ENCODE measurements around the gene ADCK2.
"Not testable (repeated sequence)": the region's sequence is repeated elsewhere in the genome, so short reads cannot be mapped to it uniquely, and the experiment has no call there.

ADCK2 gene

DNA sequence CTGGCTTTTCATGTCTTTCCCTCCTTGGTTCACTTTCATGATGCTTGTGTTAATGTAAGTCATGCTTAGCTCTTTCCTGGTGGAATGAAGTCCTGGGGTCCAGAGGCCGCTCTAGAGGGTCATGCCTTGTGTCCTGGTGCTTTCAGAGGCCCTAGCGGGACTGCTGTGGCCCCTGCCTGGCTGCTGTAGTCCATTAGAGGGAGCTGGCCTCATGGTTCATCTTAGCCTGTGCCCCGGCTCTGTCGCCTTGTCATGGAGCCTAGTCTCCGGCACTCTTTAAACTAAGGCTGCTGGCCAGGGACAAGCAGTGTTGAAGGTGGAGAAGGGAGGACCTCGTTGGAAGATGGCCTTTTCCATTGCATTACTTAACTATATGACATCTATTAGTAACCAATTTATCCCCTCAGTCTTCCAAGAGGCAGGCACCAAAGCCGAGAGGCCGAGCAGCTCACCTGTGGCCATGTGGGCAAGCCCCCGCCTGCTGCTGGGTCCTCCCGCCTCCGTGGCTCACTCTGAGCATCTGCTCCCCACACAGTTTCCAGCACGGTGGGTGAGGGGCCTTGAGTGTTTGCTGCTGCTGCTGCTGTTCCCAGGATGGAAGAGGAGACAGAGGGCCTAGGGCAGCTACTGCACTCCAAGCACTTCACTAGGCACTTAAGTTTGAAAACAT is 18.8 kb downstream of the ADCK2 start:
- no peak overlapping the region for H3K9ac ChIP-seq (ENCODE audit: low read length)
- H3K27me3 ChIP-seq (ENCODE audit: low read depth, low read length), result no peaks in the 10 kb centered on the region
- no peak for TF ChIP-seq EZH2phosphoT487 (IDR thresholded peaks at IDR 0.05; ENCODE audit: low read depth)
- TF ChIP-seq, protein P1, sequence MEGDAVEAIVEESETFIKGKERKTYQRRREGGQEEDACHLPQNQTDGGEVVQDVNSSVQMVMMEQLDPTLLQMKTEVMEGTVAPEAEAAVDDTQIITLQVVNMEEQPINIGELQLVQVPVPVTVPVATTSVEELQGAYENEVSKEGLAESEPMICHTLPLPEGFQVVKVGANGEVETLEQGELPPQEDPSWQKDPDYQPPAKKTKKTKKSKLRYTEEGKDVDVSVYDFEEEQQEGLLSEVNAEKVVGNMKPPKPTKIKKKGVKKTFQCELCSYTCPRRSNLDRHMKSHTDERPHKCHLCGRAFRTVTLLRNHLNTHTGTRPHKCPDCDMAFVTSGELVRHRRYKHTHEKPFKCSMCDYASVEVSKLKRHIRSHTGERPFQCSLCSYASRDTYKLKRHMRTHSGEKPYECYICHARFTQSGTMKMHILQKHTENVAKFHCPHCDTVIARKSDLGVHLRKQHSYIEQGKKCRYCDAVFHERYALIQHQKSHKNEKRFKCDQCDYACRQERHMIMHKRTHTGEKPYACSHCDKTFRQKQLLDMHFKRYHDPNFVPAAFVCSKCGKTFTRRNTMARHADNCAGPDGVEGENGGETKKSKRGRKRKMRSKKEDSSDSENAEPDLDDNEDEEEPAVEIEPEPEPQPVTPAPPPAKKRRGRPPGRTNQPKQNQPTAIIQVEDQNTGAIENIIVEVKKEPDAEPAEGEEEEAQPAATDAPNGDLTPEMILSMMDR (IDR thresholded peaks at IDR 0.05; ENCODE audit: low read depth, low read length), result no peak
- no peak overlapping the region for H3K4me3 ChIP-seq (ENCODE audit: low read length)
- peaks cover 2% of the 10 kb centered on the region for H3K36me3 ChIP-seq (replicated peaks; ENCODE audit: low read depth, low read length)
- H3K4me2 ChIP-seq (ENCODE audit: low read length), result no peak overlapping the region
- H4K20me1 ChIP-seq (ENCODE audit: insufficient read depth, low read length), result no peaks in the 10 kb centered on the region
- peaks cover 4% of the 10 kb centered on the region; the same call in 1 of the 2 replicates for H3K4me1 ChIP-seq (ENCODE audit: low read length)
- H2AFZ ChIP-seq (ENCODE audit: low read depth, low read length), result no peak overlapping the region
- no peak overlapping the region for H3K27ac ChIP-seq (ENCODE audit: low read length)
- no peaks in the 10 kb centered on the region for H3K9me3 ChIP-seq (ENCODE audit: insufficient read depth, low read length)
- H3K79me2 ChIP-seq (ENCODE audit: low read length), result no peaks in the 10 kb centered on the region

DNA sequence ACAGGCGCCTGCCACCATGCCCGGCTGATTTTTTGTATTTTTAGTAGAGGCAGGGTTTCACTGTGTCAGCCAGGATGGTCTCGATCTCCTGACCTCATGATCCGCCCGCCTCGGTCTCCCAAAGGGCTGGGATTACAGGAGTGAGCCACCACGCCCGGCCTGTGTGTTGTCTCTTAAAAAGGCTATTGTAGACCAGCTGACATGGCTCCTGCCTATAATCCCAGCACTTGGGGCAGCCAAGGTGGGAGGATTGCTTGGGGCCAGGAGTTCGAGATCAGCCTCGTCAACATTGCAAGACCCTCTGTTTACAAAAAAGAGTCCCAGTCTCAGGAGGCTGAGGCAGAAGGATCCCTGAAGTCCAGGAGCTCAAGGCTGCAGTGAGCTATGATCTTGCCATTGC is 21.1 kb downstream of the ADCK2 start:
- not testable (repeated sequence) for H4K20me1 ChIP-seq (ENCODE audit: insufficient read depth, low read length); H3K9ac ChIP-seq (ENCODE audit: low read length); H3K36me3 ChIP-seq (replicated peaks; ENCODE audit: low read depth, low read length)

DNA sequence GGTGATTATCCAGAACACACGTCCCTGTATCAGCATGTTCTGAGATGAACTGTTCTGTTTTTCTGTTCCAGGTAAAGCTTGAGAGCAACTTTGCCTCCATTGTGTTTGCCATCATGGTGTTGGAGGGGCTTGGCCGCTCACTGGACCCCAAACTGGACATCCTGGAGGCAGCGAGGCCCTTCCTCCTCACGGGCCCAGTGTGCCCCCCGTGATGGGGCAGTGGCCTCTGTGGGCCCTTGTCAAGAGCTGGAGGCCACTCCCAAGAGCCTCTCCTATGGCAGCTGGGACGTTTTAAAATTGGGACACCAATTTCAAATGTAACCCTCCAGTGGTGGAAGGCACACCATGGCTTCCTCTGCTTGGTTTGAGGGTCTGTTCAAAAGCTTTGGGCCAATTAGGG is 21.8 kb downstream of the ADCK2 start:
- Histone ChIP-seq H3K4me2 (ENCODE audit: low read length) (no peak overlapping the region), H3K4me1 (ENCODE audit: low read length) (peaks cover 12% of the 10 kb centered on the region), H3K27ac (ENCODE audit: low read length) (no peak overlapping the region), H3K9ac (ENCODE audit: low read length) (no peak overlapping the region), H4K20me1 (ENCODE audit: insufficient read depth, low read length) (peaks cover 6% of the 10 kb centered on the region; the same call in 1 of the 2 replicates), H3K79me2 (ENCODE audit: low read length) (peaks cover 26% of the 10 kb centered on the region), H3K27me3 (ENCODE audit: low read depth, low read length) (no peaks in the 10 kb centered on the region), H3K36me3 (replicated peaks; ENCODE audit: low read depth, low read length) (no peaks in the 10 kb centered on the region), H3K4me3 (ENCODE audit: low read length) (no peak overlapping the region), H3K9me3 (ENCODE audit: insufficient read depth, low read length) (no peaks in the 10 kb centered on the region), H2AFZ (ENCODE audit: low read depth, low read length) (no peak overlapping the region)
- TF ChIP-seq EZH2phosphoT487 (IDR thresholded peaks at IDR 0.05; ENCODE audit: low read depth), result no peak
- TF ChIP-seq, protein P1 (IDR thresholded peaks at IDR 0.05; ENCODE audit: low read depth, low read length), result no peak

More for the DNA sequence above, 21.1 kb downstream of the ADCK2 start:
- H3K9me3 ChIP-seq (ENCODE audit: insufficient read depth, low read length); H2AFZ ChIP-seq (ENCODE audit: low read depth, low read length); H3K4me2 ChIP-seq (ENCODE audit: low read length); H3K4me3 ChIP-seq (ENCODE audit: low read length); H3K27ac ChIP-seq (ENCODE audit: low read length); H3K27me3 ChIP-seq (ENCODE audit: low read depth, low read length): not testable (repeated sequence)
- peaks cover 20% of the 10 kb centered on the region for H3K79me2 ChIP-seq (ENCODE audit: low read length)
- H3K4me1 ChIP-seq (ENCODE audit: low read length), result peaks cover 12% of the 10 kb centered on the region

- Histone ChIP-seq H3K36me3 (replicated peaks; ENCODE audit: low read depth, low read length) (no peaks in the 10 kb centered on the region), H3K4me2 (ENCODE audit: low read length) (no peak overlapping the region), H3K9ac (ENCODE audit: low read length) (no peak overlapping the region), H3K4me1 (ENCODE audit: low read length) (peaks cover 12% of the 10 kb centered on the region), H4K20me1 (ENCODE audit: insufficient read depth, low read length) (peaks cover 6% of the 10 kb centered on the region; the same call in 1 of the 2 replicates), H3K4me3 (ENCODE audit: low read length) (no peak overlapping the region), H2AFZ (ENCODE audit: low read depth, low read length) (no peak overlapping the region), H3K27me3 (ENCODE audit: low read depth, low read length) (no peaks in the 10 kb centered on the region), H3K27ac (ENCODE audit: low read length) (no peak overlapping the region), H3K9me3 (ENCODE audit: insufficient read depth, low read length) (no peaks in the 10 kb centered on the region), H3K79me2 (ENCODE audit: low read length) (peaks cover 34% of the 10 kb centered on the region)
- TF ChIP-seq, protein P1 (IDR thresholded peaks at IDR 0.05; ENCODE audit: low read depth, low read length), result no peak
- TF ChIP-seq EZH2phosphoT487 (IDR thresholded peaks at IDR 0.05; ENCODE audit: low read depth), result no peak
Observed at GRCh38 chr7:140695381-140695780, 22.6 kb downstream of the ADCK2 start.

Data from OCI-LY3 (cell line).